SK-N-SH (cell line): ENCODE measurements around the gene NTHL1.

ENCODE experiments used
- CHD2 ChIP-seq: fragments of 150-350 bp; IDR thresholded peaks from 2 replicates; pipeline ENCODE4 v1.6.1; 2018; ENCODE audit warnings: low read length; ENCODE audit not compliant: partially characterized antibody
- CTCF ChIP-seq: fragments of 200-600 bp; sonication (generic); IDR thresholded peaks from 2 replicates; pipeline ENCODE4 v1.6.1; 2017; ENCODE audit warnings: antibody characterized with exemption, mild to moderate bottlenecking, moderate library complexity
- FOSL2 ChIP-seq: IDR thresholded peaks from 2 replicates; pipeline ENCODE4 v1.4.0; 2012; ENCODE audit warnings: low read depth, mild to moderate bottlenecking, moderate library complexity, borderline replicate concordance
- FOXM1 ChIP-seq: IDR thresholded peaks from 2 replicates; pipeline ENCODE4 v1.4.0; 2012; ENCODE audit warnings: low read depth, mild to moderate bottlenecking
- JUND ChIP-seq: IDR thresholded peaks from 2 replicates; pipeline ENCODE4 v1.4.0; 2012
- POLR2AphosphoS5 ChIP-seq: IDR thresholded peaks from 2 replicates; pipeline ENCODE4 v1.6.1; 2012; ENCODE audit warnings: low read depth, low read length
- RCOR1 ChIP-seq: fragments of 150-350 bp; IDR thresholded peaks from 2 replicates; pipeline ENCODE4 v1.6.1; 2017; ENCODE audit warnings: antibody characterized with exemption, low read length
- REST ChIP-seq: IDR thresholded peaks from 2 replicates; pipeline ENCODE4 v1.6.1; 2012; ENCODE audit warnings: mild to moderate bottlenecking, low read depth, low read length, moderate library complexity
- TAF1 ChIP-seq: IDR thresholded peaks from 2 replicates; pipeline ENCODE4 v1.6.1; 2012; ENCODE audit warnings: low read depth, mild to moderate bottlenecking, low read length, moderate library complexity, borderline replicate concordance

- no peak for TF ChIP-seq CTCF
- TF ChIP-seq POLR2AphosphoS5 = no peak
- TF ChIP-seq CHD2 = no peak
- no peak for TF ChIP-seq REST
- no peak for TF ChIP-seq RCOR1
- TF ChIP-seq FOSL2 = no peak
- TF ChIP-seq TAF1 = no peak
- no peak for TF ChIP-seq JUND
- no peak for TF ChIP-seq FOXM1
These were observed 37.4 kb upstream of the NTHL1 start for GRCh38 chr16:2084895-2085625.
